ENCODE measurements around the gene NAV1. TPM values are rescaled to one million over a fixed set of nuclear protein-coding genes. Genes with fewer than 3 reads are reported as not detected.

Gene NAV1
- total and polyA plus RNA-seq, 2 experiments from 2014 or later = 22.7 to 37.4 TPM

- TF ChIP-seq ZNF331 (CRISPR knock-in tag; IDR thresholded peaks at IDR 0.05; ENCODE audit: low read depth) (no peak), JUNB (IDR thresholded peaks at IDR 0.05; ENCODE audit: unreplicated experiment) (no peak)
Measured at GRCh38 chr1:201575912-201576311, 37.0 kb downstream of the NAV1 start (continued).

- H3K27ac Mint-ChIP-seq = no peak overlapping the region
- DNase-seq (ENCODE audit: low spot score) (no peak), ATAC-seq (no peak)
- no peaks in the 10 kb centered on the region for H3K4me1 ChIP-seq (ENCODE audit: insufficient read depth)
- H2AFZ ChIP-seq = no peak overlapping the region
- no peaks in the 10 kb centered on the region; the same call in 2 of the 3 replicates for H3K36me3 Mint-ChIP-seq (ENCODE audit: low read depth)
- H3F3A ChIP-seq (replicated peaks; ENCODE audit: low read depth) = no peaks in the 10 kb centered on the region
- H3K36me3 ChIP-seq (ENCODE audit: insufficient read depth) = no peaks in the 10 kb centered on the region
- no peaks in the 10 kb centered on the region; the same call in 2 of the 3 replicates for H3K9me3 Mint-ChIP-seq
- H3K4me3 Mint-ChIP-seq = no peak overlapping the region
- TF ChIP-seq ZNF331 (CRISPR knock-in tag; IDR thresholded peaks at IDR 0.05; ENCODE audit: low read depth) = no peak
- TF ChIP-seq STAT1 (IDR thresholded peaks at IDR 0.05; ENCODE audit: unreplicated experiment) = no peak
- TF ChIP-seq, protein P1, sequence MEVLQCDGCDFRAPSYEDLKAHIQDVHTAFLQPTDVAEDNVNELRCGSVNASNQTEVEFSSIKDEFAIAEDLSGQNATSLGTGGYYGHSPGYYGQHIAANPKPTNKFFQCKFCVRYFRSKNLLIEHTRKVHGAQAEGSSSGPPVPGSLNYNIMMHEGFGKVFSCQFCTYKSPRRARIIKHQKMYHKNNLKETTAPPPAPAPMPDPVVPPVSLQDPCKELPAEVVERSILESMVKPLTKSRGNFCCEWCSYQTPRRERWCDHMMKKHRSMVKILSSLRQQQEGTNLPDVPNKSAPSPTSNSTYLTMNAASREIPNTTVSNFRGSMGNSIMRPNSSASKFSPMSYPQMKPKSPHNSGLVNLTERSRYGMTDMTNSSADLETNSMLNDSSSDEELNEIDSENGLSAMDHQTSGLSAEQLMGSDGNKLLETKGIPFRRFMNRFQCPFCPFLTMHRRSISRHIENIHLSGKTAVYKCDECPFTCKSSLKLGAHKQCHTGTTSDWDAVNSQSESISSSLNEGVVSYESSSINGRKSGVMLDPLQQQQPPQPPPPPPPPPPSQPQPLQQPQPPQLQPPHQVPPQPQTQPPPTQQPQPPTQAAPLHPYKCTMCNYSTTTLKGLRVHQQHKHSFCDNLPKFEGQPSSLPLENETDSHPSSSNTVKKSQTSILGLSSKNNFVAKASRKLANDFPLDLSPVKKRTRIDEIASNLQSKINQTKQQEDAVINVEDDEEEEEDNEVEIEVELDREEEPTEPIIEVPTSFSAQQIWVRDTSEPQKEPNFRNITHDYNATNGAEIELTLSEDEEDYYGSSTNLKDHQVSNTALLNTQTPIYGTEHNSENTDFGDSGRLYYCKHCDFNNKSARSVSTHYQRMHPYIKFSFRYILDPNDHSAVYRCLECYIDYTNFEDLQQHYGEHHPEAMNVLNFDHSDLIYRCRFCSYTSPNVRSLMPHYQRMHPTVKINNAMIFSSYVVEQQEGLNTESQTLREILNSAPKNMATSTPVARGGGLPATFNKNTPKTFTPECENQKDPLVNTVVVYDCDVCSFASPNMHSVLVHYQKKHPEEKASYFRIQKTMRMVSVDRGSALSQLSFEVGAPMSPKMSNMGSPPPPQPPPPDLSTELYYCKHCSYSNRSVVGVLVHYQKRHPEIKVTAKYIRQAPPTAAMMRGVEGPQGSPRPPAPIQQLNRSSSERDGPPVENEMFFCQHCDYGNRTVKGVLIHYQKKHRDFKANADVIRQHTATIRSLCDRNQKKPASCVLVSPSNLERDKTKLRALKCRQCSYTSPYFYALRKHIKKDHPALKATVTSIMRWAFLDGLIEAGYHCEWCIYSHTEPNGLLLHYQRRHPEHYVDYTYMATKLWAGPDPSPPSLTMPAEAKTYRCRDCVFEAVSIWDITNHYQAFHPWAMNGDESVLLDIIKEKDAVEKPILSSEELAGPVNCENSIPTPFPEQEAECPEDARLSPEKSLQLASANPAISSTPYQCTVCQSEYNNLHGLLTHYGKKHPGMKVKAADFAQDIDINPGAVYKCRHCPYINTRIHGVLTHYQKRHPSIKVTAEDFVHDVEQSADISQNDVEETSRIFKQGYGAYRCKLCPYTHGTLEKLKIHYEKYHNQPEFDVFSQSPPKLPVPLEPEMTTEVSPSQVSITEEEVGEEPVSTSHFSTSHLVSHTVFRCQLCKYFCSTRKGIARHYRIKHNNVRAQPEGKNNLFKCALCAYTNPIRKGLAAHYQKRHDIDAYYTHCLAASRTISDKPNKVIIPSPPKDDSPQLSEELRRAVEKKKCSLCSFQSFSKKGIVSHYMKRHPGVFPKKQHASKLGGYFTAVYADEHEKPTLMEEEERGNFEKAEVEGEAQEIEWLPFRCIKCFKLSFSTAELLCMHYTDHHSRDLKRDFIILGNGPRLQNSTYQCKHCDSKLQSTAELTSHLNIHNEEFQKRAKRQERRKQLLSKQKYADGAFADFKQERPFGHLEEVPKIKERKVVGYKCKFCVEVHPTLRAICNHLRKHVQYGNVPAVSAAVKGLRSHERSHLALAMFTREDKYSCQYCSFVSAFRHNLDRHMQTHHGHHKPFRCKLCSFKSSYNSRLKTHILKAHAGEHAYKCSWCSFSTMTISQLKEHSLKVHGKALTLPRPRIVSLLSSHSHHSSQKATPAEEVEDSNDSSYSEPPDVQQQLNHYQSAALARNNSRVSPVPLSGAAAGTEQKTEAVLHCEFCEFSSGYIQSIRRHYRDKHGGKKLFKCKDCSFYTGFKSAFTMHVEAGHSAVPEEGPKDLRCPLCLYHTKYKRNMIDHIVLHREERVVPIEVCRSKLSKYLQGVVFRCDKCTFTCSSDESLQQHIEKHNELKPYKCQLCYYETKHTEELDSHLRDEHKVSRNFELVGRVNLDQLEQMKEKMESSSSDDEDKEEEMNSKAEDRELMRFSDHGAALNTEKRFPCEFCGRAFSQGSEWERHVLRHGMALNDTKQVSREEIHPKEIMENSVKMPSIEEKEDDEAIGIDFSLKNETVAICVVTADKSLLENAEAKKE (CRISPR knock-in tag; IDR thresholded peaks at IDR 0.05) = no peak
- TF ChIP-seq, protein P2, sequence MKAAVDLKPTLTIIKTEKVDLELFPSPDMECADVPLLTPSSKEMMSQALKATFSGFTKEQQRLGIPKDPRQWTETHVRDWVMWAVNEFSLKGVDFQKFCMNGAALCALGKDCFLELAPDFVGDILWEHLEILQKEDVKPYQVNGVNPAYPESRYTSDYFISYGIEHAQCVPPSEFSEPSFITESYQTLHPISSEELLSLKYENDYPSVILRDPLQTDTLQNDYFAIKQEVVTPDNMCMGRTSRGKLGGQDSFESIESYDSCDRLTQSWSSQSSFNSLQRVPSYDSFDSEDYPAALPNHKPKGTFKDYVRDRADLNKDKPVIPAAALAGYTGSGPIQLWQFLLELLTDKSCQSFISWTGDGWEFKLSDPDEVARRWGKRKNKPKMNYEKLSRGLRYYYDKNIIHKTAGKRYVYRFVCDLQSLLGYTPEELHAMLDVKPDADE (IDR thresholded peaks at IDR 0.05) = no peak
- no peak for TF ChIP-seq NANOG (IDR thresholded peaks at IDR 0.05; ENCODE audit: borderline replicate concordance)
- TF ChIP-seq CREB1 (CRISPR knock-in tag; IDR thresholded peaks at IDR 0.05; ENCODE audit: low read depth) = no peak
- TF ChIP-seq REST (IDR thresholded peaks at IDR 0.05; ENCODE audit: unreplicated experiment) = no peak
- TF ChIP-seq EZH2 (IDR thresholded peaks at IDR 0.05; ENCODE audit: low read depth, unreplicated experiment) = no peak
- TF ChIP-seq, protein P3, sequence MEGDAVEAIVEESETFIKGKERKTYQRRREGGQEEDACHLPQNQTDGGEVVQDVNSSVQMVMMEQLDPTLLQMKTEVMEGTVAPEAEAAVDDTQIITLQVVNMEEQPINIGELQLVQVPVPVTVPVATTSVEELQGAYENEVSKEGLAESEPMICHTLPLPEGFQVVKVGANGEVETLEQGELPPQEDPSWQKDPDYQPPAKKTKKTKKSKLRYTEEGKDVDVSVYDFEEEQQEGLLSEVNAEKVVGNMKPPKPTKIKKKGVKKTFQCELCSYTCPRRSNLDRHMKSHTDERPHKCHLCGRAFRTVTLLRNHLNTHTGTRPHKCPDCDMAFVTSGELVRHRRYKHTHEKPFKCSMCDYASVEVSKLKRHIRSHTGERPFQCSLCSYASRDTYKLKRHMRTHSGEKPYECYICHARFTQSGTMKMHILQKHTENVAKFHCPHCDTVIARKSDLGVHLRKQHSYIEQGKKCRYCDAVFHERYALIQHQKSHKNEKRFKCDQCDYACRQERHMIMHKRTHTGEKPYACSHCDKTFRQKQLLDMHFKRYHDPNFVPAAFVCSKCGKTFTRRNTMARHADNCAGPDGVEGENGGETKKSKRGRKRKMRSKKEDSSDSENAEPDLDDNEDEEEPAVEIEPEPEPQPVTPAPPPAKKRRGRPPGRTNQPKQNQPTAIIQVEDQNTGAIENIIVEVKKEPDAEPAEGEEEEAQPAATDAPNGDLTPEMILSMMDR (conservative IDR thresholded peaks at IDR 0.05; ENCODE audit: low read depth in 2 of 2) = no peak
- no peak for TF ChIP-seq JUNB (IDR thresholded peaks at IDR 0.05; ENCODE audit: unreplicated experiment)
- no peak for TF ChIP-seq ZNF114 (CRISPR knock-in tag; IDR thresholded peaks at IDR 0.05)
- TF ChIP-seq POLR2AphosphoS5 (IDR thresholded peaks at IDR 0.05; ENCODE audit: low read depth) = no peak
- TF ChIP-seq EZH2phosphoT487 (IDR thresholded peaks at IDR 0.05; ENCODE audit: unreplicated experiment) = no peak
- H3K27me3 ChIP-seq (ENCODE audit: insufficient read depth) = no peaks in the 10 kb centered on the region
- peaks cover 4% of the 10 kb centered on the region for H3K27me3 Mint-ChIP-seq (ENCODE audit: insufficient read depth, low read depth, poor library complexity)
- H3K27ac ChIP-seq (ENCODE audit: low read depth) = no peak overlapping the region
- no peaks in the 10 kb centered on the region for H3K79me2 ChIP-seq (replicated peaks; ENCODE audit: insufficient read depth)
- H3K4me2 ChIP-seq = no peak overlapping the region
- H4K20me1 ChIP-seq (replicated peaks; ENCODE audit: insufficient read depth) = no peaks in the 10 kb centered on the region
- no peaks in the 10 kb centered on the region for H3K9me2 ChIP-seq (ENCODE audit: insufficient read depth)
- H3K4me1 Mint-ChIP-seq = peaks cover 11% of the 10 kb centered on the region
- H3K4me3 ChIP-seq = no peak overlapping the region
Measured at GRCh38 chr1:201576914-201577313, 38.0 kb downstream of the NAV1 start.
